Tibial nerve (tissue), 4 donors: ENCODE measurements around the gene LRFN2. TPM values are rescaled to one million over a fixed set of nuclear protein-coding genes. Genes with fewer than 3 reads are reported as not detected.

Source experiments
- DNase-seq, 2 donors: peaks; one replicate each; pipeline ENCODE4 v3.0.0-alpha.2; 2019; ENCODE audit warnings: low spot score in 2 of 2
- H3K27ac ChIP-seq, 4 donors: fragments of 200-600 bp; sonication (generic) in 3 of 4; one replicate each; pipeline ENCODE4 v1.5.1; 2017 to 2019; ENCODE audit warnings: mild to moderate bottlenecking in 1 of 4
- H3K27me3 ChIP-seq, 2 donors: fragments of 200-600 bp; sonication (generic) in 1 of 2; one replicate each; pipeline versions ENCODE4 v1.5.1 to v1.6.0; 2017 to 2019
- H3K36me3 ChIP-seq, 3 donors: fragments of 200-600 bp; sonication (generic); one replicate each; pipeline ENCODE4 v1.5.1; 2018 to 2019
- H3K4me1 ChIP-seq, 4 donors: fragments of 200-600 bp; sonication (generic) in 3 of 4; one replicate each; pipeline ENCODE4 v1.5.1; 2017 to 2019
- H3K4me3 ChIP-seq, 4 donors: fragments of 200-600 bp; sonication (generic) in 3 of 4; one replicate each; pipeline ENCODE4 v1.5.1; 2017 to 2019; ENCODE audit warnings: mild to moderate bottlenecking in 1 of 4, moderate library complexity in 1 of 4
- H3K9me3 ChIP-seq, 4 donors: fragments of 200-600 bp; sonication (generic) in 3 of 4; one replicate each; pipeline ENCODE4 v1.5.1; 2017 to 2019
- EP300 ChIP-seq, 2 donors: sonication (generic); formaldehyde crosslinking; IDR thresholded peaks; one replicate each; pipeline ENCODE4 v1.6.1; 2017; ENCODE audit warnings: antibody characterized with exemption in 2 of 2, mild to moderate bottlenecking in 1 of 2
- POLR2A ChIP-seq, 2 donors: fragments of 450-650 bp; IDR thresholded peaks; one replicate each; pipeline ENCODE4 v1.6.1; 2017; ENCODE audit warnings: antibody characterized with exemption in 2 of 2, mild to moderate bottlenecking in 2 of 2, moderate library complexity in 2 of 2
- WGBS, 2 donors: methylation state at CpG; one replicate each; pipeline ENCODE4 v1.1.5; 2018; 5-methylcytosine and 5-hydroxymethylcytosine counted together
- total RNA-seq, 4 donors: library from RNA; depleted of rRNA; stranded (reverse); fragments of >200 nt; gene quantifications; one replicate each; pipeline ENCODE4 v1.1.0, GENCODE V29; 2016
- TF ChIP-seq, protein P1 (sequence below), 5 experiments: fragments of 200-600 bp in 3 of 5; fragments of 450-650 bp in 2 of 5; sonication (generic) in 3 of 5; IDR thresholded peaks; one replicate each; pipeline ENCODE4 v1.5.1; 2016 to 2019; ENCODE audit warnings: antibody characterized with exemption in 5 of 5, mild to moderate bottlenecking in 3 of 5, moderate library complexity in 2 of 5

Gene LRFN2
- total RNA-seq, 4 donors from 2014 or later: not detected

DNA sequence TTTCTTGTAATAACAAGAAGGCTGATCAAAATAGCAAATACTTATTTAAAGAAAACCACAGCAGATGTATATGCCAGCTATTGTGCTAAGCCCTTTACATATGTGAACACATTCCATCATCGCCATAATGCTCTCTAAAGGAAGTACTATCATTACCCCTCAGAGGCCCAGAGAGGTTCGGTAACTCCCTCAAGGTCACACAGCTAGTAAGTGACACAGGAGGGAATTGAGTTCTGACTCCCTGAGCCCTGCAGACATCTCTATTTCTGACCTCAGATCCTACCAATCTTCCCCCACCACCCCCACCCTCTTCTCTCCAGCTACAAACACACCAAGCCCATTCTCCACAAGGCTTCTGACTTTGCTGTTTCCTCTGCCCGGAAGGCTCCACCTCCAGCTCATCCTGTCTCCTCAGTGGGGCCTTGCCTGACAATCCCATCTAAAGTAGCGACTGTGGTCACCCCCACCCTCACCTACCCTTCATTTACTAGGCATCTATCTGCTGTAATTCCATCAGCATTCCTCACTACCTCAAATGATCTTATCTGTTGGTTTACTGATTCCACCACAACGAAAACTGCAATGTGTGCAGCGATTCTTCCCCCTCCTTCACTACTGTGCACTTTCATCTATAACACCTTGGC lies 234.5 kb downstream of the LRFN2 start:
- no peaks in the 10 kb centered on the region for H3K9me3 ChIP-seq
- peaks cover 0 to 5% (median 0%) of the 10 kb centered on the region in 4 donors for H3K4me1 ChIP-seq
- H3K27me3 ChIP-seq: peaks cover 0 to 5% of the 10 kb centered on the region in 2 donors
- no peak for DNase-seq
- H3K4me3 ChIP-seq: no peak overlapping the region
- TF ChIP-seq, protein P1, sequence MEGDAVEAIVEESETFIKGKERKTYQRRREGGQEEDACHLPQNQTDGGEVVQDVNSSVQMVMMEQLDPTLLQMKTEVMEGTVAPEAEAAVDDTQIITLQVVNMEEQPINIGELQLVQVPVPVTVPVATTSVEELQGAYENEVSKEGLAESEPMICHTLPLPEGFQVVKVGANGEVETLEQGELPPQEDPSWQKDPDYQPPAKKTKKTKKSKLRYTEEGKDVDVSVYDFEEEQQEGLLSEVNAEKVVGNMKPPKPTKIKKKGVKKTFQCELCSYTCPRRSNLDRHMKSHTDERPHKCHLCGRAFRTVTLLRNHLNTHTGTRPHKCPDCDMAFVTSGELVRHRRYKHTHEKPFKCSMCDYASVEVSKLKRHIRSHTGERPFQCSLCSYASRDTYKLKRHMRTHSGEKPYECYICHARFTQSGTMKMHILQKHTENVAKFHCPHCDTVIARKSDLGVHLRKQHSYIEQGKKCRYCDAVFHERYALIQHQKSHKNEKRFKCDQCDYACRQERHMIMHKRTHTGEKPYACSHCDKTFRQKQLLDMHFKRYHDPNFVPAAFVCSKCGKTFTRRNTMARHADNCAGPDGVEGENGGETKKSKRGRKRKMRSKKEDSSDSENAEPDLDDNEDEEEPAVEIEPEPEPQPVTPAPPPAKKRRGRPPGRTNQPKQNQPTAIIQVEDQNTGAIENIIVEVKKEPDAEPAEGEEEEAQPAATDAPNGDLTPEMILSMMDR (IDR thresholded peaks at IDR 0.05): no peak
- TF ChIP-seq POLR2A (IDR thresholded peaks at IDR 0.05) (no peak), EP300 (IDR thresholded peaks at IDR 0.05) (no peak)
- 74% methylated on average over 6 of the region's 6 CpGs for WGBS, 2 donors
- H3K36me3 ChIP-seq: no peaks in the 10 kb centered on the region
- H3K27ac ChIP-seq: no peak overlapping the region

DNA sequence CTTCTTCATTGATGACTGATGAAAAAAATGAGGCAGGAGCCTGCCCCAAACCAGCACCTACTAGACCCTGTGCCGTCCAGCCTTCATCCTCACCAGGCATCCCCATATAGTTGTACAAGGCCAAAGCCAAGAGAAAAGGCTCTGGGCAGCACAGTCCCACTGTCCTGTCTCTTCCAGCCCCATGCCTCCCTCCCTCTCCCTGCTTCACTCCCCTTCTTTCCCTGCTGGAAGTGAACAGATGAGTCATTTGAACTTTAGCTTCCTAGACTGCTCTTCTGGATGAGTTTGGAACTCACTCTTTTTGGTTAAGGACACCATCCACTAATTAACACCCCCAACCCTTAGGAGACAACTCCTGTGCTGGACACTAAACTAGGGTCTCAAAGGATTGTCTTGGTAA lies 235.2 kb downstream of the LRFN2 start:
- Histone ChIP-seq H3K27me3 (peaks cover 0 to 5% of the 10 kb centered on the region in 2 donors), H3K27ac (no peak overlapping the region), H3K36me3 (no peaks in the 10 kb centered on the region), H3K9me3 (no peaks in the 10 kb centered on the region), H3K4me3 (no peak overlapping the region), H3K4me1 (peaks cover 0 to 5% (median 0%) of the 10 kb centered on the region in 4 donors)
- DNase-seq: no peak
- 43 to 76% methylated on average over 1 of the region's 1 CpG for WGBS, 2 donors
- TF ChIP-seq EP300 (IDR thresholded peaks at IDR 0.05) (no peak), POLR2A (IDR thresholded peaks at IDR 0.05) (no peak)
- TF ChIP-seq, protein P1 (IDR thresholded peaks at IDR 0.05): no peak

DNA sequence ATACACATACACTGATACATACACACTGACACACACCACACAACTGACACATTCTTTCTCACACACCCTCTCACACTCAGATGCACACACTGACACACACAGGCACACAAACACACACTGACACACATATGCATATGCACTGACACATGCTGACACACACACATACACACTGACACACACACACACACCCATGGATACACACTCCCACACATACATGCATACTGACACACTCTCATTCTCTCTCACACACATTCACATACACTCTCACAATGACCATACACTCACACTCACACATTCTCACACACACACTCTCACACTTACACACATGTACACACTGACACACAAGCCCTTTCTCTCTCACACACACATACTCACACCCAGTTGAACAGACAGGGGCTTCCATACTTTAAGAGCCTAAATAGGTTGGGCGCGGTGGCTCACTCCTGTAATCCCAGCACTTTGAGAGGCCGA lies 236.4 kb downstream of the LRFN2 start:
- WGBS, 2 donors: 87 to 91% methylated on average over 3 of the region's 3 CpGs
- no peaks in the 10 kb centered on the region for H3K36me3 ChIP-seq
- H3K4me3 ChIP-seq: no peak overlapping the region
- no peak for DNase-seq
- H3K27ac ChIP-seq: no peak overlapping the region
- TF ChIP-seq, protein P1 (IDR thresholded peaks at IDR 0.05): no peak
- TF ChIP-seq EP300 (IDR thresholded peaks at IDR 0.05) (no peak), POLR2A (IDR thresholded peaks at IDR 0.05) (no peak)
- H3K4me1 ChIP-seq: peaks cover 0 to 5% (median 0%) of the 10 kb centered on the region in 4 donors
- no peaks in the 10 kb centered on the region for H3K9me3 ChIP-seq
- peaks cover 0 to 5% of the 10 kb centered on the region in 2 donors for H3K27me3 ChIP-seq

DNA sequence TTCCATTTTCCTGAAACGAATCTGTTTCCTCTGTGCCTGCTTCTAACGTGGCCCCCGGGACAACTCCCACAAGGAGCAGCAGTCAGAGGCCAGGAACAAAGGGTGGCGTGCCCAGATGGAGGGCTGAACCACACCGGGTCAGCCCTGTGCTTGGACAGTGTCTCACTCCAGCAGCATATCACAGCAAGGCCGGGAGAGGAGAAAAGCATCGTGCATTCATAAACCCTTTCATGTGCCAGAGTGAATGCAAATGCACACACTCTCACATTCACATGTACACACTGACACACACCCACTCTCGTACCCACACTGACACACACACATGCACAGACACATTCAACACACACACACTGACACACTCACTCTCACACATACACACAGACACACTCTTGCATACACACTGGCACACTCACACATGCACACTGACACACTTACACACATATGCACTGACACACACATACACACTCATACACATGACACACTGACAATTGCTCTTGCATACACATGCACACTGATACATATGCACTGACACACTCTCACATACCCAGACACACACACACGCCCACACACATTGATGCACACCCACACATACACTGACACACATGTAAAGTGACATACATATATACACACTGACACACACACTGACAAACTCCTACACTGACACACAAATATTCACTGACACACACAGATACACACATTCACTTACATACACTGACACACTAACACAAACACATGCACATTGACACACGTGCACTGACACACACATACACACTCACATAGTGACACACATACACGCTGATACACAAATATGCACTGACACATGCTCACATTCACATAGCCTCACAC lies 237.0 kb downstream of the LRFN2 start:
- 46 to 48% methylated on average over 11 of the region's 11 CpGs for WGBS, 2 donors
- Histone ChIP-seq H3K27ac (no peak overlapping the region), H3K4me3 (no peak overlapping the region), H3K36me3 (no peaks in the 10 kb centered on the region), H3K27me3 (peaks cover 0 to 5% of the 10 kb centered on the region in 2 donors), H3K4me1 (peaks cover 0 to 5% (median 0%) of the 10 kb centered on the region in 4 donors), H3K9me3 (no peaks in the 10 kb centered on the region)
- DNase-seq: no peak
- no peak for TF ChIP-seq EP300 (IDR thresholded peaks at IDR 0.05)
- no peak for TF ChIP-seq POLR2A (IDR thresholded peaks at IDR 0.05)
- TF ChIP-seq, protein P1 (IDR thresholded peaks at IDR 0.05): no peak
